Measurements from ENCODE around the gene RBM4B. TPM values are rescaled to one million over a fixed set of nuclear protein-coding genes. Genes with fewer than 3 reads are reported as not detected.

RBM4B gene
- total RNA-seq, 1 donor from 2014 or later = 20.3 TPM

DNA sequence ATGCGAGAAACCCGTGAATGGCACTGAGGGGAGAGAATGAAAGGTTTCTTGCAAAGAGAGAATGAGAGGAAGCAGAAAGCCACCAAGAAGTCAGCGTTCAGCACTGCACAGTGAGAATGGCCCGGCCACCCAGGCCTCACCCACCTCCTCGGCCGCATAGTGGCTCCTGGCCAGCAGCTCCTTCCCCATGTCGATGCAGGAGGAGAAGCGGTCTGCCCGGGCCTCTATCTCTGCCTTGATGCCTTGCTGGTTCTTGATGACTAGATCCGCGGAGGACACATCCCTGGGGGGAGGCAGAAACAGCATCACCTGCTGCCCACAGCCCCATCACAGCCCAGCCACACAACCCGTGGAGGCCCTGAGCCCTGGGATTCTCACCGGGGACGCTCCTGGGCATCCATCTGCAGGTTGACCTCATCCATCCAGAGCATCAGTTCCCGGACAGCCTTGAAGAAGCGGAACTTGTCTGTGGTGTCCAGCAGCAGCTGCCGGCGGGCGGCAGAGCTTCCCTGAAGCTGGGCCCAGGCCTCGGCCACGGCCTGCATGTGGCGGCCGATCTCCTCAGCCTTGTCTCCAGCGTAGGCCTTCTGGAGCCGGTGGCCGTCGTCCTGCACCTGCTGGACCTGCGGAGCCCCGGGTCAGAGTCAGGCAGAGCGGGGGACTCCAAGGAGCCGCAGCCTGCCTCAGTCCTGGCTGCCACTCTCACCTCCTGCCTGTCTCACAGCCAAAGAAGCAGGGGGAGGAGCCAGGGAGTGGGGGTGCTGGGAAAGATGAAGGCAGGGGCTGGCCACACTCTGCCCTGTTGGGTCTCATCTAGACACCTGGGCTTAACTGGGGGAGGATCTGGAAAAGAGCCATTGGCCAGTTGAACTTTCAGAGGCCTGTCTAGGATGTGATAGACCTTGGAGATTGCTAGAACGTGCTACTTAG is 12.2 kb upstream of the RBM4B start:
- no peaks in the 10 kb centered on the region for H3K27me3 ChIP-seq (ENCODE audit: insufficient read depth, low read length)
- no peak overlapping the region for H2AFZ ChIP-seq (ENCODE audit: low read depth, low read length)
- no peaks in the 10 kb centered on the region for H3K79me2 ChIP-seq (ENCODE audit: insufficient read depth, low read length)
- no peak overlapping the region for H3K27ac ChIP-seq (ENCODE audit: low read depth, low read length)
- no peaks in the 10 kb centered on the region for H3K36me3 ChIP-seq (ENCODE audit: insufficient read depth, low read length)
- H4K20me1 ChIP-seq (ENCODE audit: insufficient read depth, low read length) = no peaks in the 10 kb centered on the region
- peaks cover 5% of the 10 kb centered on the region for H3K4me1 Mint-ChIP-seq (ENCODE audit: low read depth, unreplicated experiment)
- no peaks in the 10 kb centered on the region for H3K9me3 ChIP-seq (ENCODE audit: insufficient read depth, low read depth, low read length)
- H3K27ac Mint-ChIP-seq (ENCODE audit: unreplicated experiment) = no peak overlapping the region
- FAIRE-seq (no peak), DNase-seq (ENCODE audit: low read depth) (no peak)
- H3K9me3 Mint-ChIP-seq (ENCODE audit: unreplicated experiment) = no peaks in the 10 kb centered on the region
- H3K4me1 ChIP-seq (ENCODE audit: insufficient read depth, low read length) = no peaks in the 10 kb centered on the region
- H3K36me3 Mint-ChIP-seq (ENCODE audit: low read depth, unreplicated experiment) = peaks cover 6% of the 10 kb centered on the region
- H3K9ac ChIP-seq (ENCODE audit: low read length) = no peak overlapping the region
- H3K4me3 ChIP-seq (ENCODE audit: insufficient read depth, low read depth, low read length) = no peak overlapping the region
- no peaks in the 10 kb centered on the region for H3K27me3 Mint-ChIP-seq (ENCODE audit: low read depth, unreplicated experiment)
- H3K4me3 Mint-ChIP-seq (ENCODE audit: unreplicated experiment) = no peak overlapping the region
- no peak overlapping the region for H3K4me2 ChIP-seq (ENCODE audit: low read length)
- no peak for TF ChIP-seq EZH2 (IDR thresholded peaks at IDR 0.05; ENCODE audit: insufficient read depth, low read length)
- TF ChIP-seq, protein P1, sequence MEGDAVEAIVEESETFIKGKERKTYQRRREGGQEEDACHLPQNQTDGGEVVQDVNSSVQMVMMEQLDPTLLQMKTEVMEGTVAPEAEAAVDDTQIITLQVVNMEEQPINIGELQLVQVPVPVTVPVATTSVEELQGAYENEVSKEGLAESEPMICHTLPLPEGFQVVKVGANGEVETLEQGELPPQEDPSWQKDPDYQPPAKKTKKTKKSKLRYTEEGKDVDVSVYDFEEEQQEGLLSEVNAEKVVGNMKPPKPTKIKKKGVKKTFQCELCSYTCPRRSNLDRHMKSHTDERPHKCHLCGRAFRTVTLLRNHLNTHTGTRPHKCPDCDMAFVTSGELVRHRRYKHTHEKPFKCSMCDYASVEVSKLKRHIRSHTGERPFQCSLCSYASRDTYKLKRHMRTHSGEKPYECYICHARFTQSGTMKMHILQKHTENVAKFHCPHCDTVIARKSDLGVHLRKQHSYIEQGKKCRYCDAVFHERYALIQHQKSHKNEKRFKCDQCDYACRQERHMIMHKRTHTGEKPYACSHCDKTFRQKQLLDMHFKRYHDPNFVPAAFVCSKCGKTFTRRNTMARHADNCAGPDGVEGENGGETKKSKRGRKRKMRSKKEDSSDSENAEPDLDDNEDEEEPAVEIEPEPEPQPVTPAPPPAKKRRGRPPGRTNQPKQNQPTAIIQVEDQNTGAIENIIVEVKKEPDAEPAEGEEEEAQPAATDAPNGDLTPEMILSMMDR (IDR thresholded peaks at IDR 0.05; ENCODE audit: insufficient read depth, low read depth, low read length) = no peak

- H3K27ac Mint-ChIP-seq (ENCODE audit: unreplicated experiment) = no peak overlapping the region
Observed at GRCh38 chr11:66688561-66689534, 11.2 kb upstream of the RBM4B start.

More at GRCh38 chr11:66688561-66689534, 11.2 kb upstream of the RBM4B start:
- Mint-ChIP-seq H3K36me3 (ENCODE audit: low read depth, unreplicated experiment) (peaks cover 16% of the 10 kb centered on the region), H3K9me3 (ENCODE audit: unreplicated experiment) (no peaks in the 10 kb centered on the region), H3K4me1 (ENCODE audit: low read depth, unreplicated experiment) (peaks cover 5% of the 10 kb centered on the region), H3K27me3 (ENCODE audit: low read depth, unreplicated experiment) (no peaks in the 10 kb centered on the region), H3K4me3 (ENCODE audit: unreplicated experiment) (no peak overlapping the region)
- Histone ChIP-seq H3K4me2 (ENCODE audit: low read length) (no peak overlapping the region), H3K4me3 (ENCODE audit: insufficient read depth, low read depth, low read length) (no peak overlapping the region), H3K79me2 (ENCODE audit: insufficient read depth, low read length) (no peaks in the 10 kb centered on the region), H3K4me1 (ENCODE audit: insufficient read depth, low read length) (no peaks in the 10 kb centered on the region), H3K27ac (ENCODE audit: low read depth, low read length) (no peak overlapping the region), H3K27me3 (ENCODE audit: insufficient read depth, low read length) (no peaks in the 10 kb centered on the region), H3K9ac (ENCODE audit: low read length) (no peak overlapping the region), H3K9me3 (ENCODE audit: insufficient read depth, low read depth, low read length) (no peaks in the 10 kb centered on the region), H3K36me3 (ENCODE audit: insufficient read depth, low read length) (no peaks in the 10 kb centered on the region), H4K20me1 (ENCODE audit: insufficient read depth, low read length) (no peaks in the 10 kb centered on the region), H2AFZ (ENCODE audit: low read depth, low read length) (no peak overlapping the region)
- DNase-seq (ENCODE audit: low read depth) (no peak), FAIRE-seq (no peak)
- TF ChIP-seq, protein P1 (IDR thresholded peaks at IDR 0.05; ENCODE audit: insufficient read depth, low read depth, low read length) = no peak
- no peak for TF ChIP-seq EZH2 (IDR thresholded peaks at IDR 0.05; ENCODE audit: insufficient read depth, low read length)

Data from astrocyte (in vitro differentiated cells and primary cell).